ENCODE data around the gene STIM1.

GRCh38 chr11:3939211-3939610 is 83.7 kb downstream of the STIM1 start:
- TF ChIP-seq CTCF (IDR thresholded peaks at IDR 0.05) (no peak), POLR2A (IDR thresholded peaks at IDR 0.05) (no peak), EP300 (IDR thresholded peaks at IDR 0.05) (no peak)

Measured in sigmoid colon (tissue), 4 donors.